Parathyroid adenoma (tissue), 2 donors: Measurements from ENCODE around the gene CACNA1C.

Source experiments
- H2AFZ ChIP-seq: fragments of 300-600 bp; sonication (generic); one replicate; pipeline ENCODE4 v1.7.0; 2017; ENCODE audit warnings: antibody characterized with exemption, mild to moderate bottlenecking
- H3K27ac ChIP-seq: fragments of 300-600 bp; sonication (generic); one replicate; pipeline ENCODE4 v1.7.0; 2017
- H3K27me3 ChIP-seq: fragments of 300-600 bp; sonication (generic); one replicate; pipeline ENCODE4 v1.7.0; 2017; ENCODE audit warnings: low read length; ENCODE audit not compliant: control insufficient read depth, insufficient read depth
- H3K36me3 ChIP-seq: fragments of 300-600 bp; sonication (generic); one replicate; pipeline ENCODE4 v1.7.0; 2017; ENCODE audit warnings: low read length; ENCODE audit not compliant: control insufficient read depth, insufficient read depth
- H3K4me1 ChIP-seq: fragments of 300-600 bp; sonication (generic); one replicate; pipeline ENCODE4 v1.7.0; 2017; ENCODE audit warnings: control low read depth
- H3K4me2 ChIP-seq: fragments of 300-600 bp; sonication (generic); one replicate; pipeline ENCODE4 v1.7.0; 2017; ENCODE audit warnings: low read length
- H3K4me3 ChIP-seq: fragments of 300-600 bp; sonication (generic); one replicate; pipeline ENCODE4 v1.7.0; 2017; ENCODE audit warnings: low read depth, low read length
- H3K79me2 ChIP-seq: fragments of 300-600 bp; sonication (generic); one replicate; pipeline ENCODE4 v1.7.0; 2017; ENCODE audit warnings: control low read depth
- H3K9ac ChIP-seq: fragments of 300-600 bp; sonication (generic); one replicate; pipeline ENCODE4 v1.7.0; 2017; ENCODE audit warnings: mild to moderate bottlenecking
- H3K9me3 ChIP-seq: fragments of 300-600 bp; sonication (generic); one replicate; pipeline ENCODE4 v1.7.0; 2017; ENCODE audit warnings: low read length; ENCODE audit not compliant: control insufficient read depth
- TF ChIP-seq, protein P1 (sequence below): fragments of 300-600 bp; sonication (generic); IDR thresholded peaks from one replicate; pipeline ENCODE4 v1.7.0; 2017; ENCODE audit warnings: antibody characterized with exemption, mild to moderate bottlenecking
- donor health status: primary hyperparathyroidism.

Gene CACNA1C

DNA sequence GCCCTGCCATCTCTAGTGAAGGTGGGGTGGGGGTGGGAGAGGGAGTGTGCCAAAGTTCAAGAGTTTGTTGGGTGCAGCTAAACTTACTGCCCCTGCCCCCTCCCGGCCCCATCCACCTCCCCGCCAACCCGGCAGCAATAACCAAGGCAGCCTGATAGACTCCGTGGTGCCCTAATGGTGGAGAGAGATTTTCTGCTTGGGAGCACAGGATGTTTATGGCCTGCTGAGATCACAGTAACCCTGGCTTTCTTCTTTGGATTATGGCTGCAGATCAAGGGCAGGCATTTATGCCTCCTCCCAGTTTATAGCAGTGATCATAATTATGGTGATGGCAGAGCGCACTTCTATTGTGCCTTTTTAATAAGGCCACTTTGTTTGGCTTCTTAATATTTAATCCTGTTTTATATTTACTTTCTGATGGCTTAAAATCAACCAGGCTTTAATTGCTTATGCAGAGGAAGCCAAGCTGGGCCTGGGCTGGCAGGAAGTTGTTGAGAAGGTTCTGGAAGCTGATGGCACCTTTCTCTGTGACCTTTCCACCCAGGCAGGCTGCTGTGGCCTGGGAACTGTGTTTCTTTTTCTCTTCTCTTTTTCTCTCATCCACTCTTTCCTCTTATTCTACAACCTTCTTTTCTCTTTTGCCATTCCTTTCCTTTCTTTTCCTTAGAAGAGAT, 485.2 kb downstream of the CACNA1C start:
- H3K79me2 ChIP-seq = no peaks in the 10 kb centered on the region
- no peaks in the 10 kb centered on the region for H3K9me3 ChIP-seq
- no peak overlapping the region for H2AFZ ChIP-seq
- peaks cover 13% of the 10 kb centered on the region for H3K4me1 ChIP-seq
- no peak overlapping the region for H3K9ac ChIP-seq
- H3K4me3 ChIP-seq = no peak overlapping the region
- H3K27me3 ChIP-seq = no peaks in the 10 kb centered on the region
- H3K4me2 ChIP-seq = no peak overlapping the region
- no peak overlapping the region for H3K27ac ChIP-seq
- no peaks in the 10 kb centered on the region for H3K36me3 ChIP-seq
- TF ChIP-seq, protein P1, sequence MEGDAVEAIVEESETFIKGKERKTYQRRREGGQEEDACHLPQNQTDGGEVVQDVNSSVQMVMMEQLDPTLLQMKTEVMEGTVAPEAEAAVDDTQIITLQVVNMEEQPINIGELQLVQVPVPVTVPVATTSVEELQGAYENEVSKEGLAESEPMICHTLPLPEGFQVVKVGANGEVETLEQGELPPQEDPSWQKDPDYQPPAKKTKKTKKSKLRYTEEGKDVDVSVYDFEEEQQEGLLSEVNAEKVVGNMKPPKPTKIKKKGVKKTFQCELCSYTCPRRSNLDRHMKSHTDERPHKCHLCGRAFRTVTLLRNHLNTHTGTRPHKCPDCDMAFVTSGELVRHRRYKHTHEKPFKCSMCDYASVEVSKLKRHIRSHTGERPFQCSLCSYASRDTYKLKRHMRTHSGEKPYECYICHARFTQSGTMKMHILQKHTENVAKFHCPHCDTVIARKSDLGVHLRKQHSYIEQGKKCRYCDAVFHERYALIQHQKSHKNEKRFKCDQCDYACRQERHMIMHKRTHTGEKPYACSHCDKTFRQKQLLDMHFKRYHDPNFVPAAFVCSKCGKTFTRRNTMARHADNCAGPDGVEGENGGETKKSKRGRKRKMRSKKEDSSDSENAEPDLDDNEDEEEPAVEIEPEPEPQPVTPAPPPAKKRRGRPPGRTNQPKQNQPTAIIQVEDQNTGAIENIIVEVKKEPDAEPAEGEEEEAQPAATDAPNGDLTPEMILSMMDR = no peak

DNA sequence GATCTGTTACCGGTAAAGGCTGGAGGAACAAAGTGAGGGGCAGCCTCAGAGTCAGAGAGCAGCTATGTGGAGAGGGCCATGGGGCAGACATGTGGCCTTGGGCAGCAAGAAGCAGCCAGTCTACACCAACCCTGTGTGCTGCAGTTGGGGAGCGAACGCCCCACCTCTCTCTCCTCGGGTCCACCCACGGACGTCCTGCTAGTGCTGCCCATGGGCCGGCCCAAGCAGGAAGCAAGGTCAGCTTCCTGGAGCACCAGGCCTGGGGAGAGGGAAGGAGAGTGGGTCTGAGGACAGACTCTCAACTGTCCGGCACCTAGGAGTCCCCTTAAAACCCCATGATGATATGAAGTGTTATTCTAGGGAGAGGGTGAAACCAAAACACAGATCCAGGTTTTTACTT, 487.2 kb downstream of the CACNA1C start:
- Histone ChIP-seq H3K36me3 (no peaks in the 10 kb centered on the region), H3K27ac (no peak overlapping the region), H3K9ac (no peak overlapping the region), H3K4me2 (no peak overlapping the region), H3K4me1 (peaks cover 13% of the 10 kb centered on the region), H2AFZ (no peak overlapping the region), H3K79me2 (no peaks in the 10 kb centered on the region), H3K9me3 (no peaks in the 10 kb centered on the region), H3K27me3 (no peaks in the 10 kb centered on the region), H3K4me3 (no peak overlapping the region)
- TF ChIP-seq, protein P1 = no peak

DNA sequence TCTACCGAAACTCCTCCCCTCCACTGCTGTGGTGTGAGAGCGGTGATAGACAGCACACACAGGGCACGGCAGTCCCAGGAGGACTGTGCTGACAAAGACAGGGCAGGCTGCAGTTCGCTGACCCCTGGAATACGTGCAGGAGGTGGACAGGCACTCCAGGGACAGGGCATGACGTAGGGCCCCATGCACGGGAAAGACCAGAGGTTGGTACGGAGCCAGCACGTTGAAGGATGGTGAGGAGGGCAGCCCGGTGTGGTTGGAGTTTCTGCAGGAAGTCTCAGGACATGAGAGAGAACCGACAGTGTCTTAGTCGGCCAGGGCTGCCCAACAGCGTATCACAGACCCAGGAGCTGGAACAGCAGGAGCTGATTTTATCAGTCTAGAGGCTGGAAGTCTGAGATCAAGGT, 487.8 kb downstream of the CACNA1C start:
- Histone ChIP-seq H3K9me3 (no peaks in the 10 kb centered on the region), H3K27me3 (no peaks in the 10 kb centered on the region), H3K79me2 (no peaks in the 10 kb centered on the region), H3K4me2 (no peak overlapping the region), H2AFZ (no peak overlapping the region), H3K4me3 (no peak overlapping the region), H3K4me1 (peaks cover 13% of the 10 kb centered on the region), H3K9ac (no peak overlapping the region), H3K27ac (no peak overlapping the region), H3K36me3 (no peaks in the 10 kb centered on the region)
- TF ChIP-seq, protein P1 = no peak

DNA sequence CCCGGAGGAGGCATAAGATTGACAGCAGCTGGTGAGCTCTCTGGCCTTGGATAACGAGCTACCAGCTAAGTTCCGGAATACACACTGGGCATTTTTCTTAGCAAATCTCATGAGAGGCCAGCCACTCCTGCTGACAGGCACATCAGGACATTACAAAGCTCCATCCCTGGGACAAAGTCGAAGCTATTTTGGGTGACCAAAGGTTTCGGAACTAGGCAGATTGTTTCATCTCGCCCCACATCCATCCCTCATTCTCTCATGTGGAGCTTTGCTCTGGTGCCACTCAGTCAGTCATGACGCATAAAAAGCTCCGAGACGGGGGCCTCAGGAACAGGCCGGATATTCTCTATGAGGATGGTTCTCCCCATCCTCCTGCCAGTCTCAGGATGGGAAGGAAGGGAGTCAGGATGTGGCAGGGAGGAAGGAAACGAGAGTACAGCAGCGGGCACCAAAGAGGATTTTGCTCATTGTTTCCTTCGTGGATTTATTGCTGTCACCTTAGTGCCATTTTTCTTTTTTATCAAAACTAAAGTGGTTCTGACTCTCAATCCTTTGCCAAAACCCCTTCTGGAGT, 488.9 kb downstream of the CACNA1C start:
- H3K9me3 ChIP-seq = no peaks in the 10 kb centered on the region
- no peak overlapping the region for H3K4me2 ChIP-seq
- no peaks in the 10 kb centered on the region for H3K36me3 ChIP-seq
- TF ChIP-seq, protein P1 = no peak
- H2AFZ ChIP-seq = no peak overlapping the region
- peaks cover 13% of the 10 kb centered on the region for H3K4me1 ChIP-seq
- no peaks in the 10 kb centered on the region for H3K27me3 ChIP-seq
- no peak overlapping the region for H3K4me3 ChIP-seq
- H3K27ac ChIP-seq = no peak overlapping the region
- H3K79me2 ChIP-seq = no peaks in the 10 kb centered on the region
- no peak overlapping the region for H3K9ac ChIP-seq

DNA sequence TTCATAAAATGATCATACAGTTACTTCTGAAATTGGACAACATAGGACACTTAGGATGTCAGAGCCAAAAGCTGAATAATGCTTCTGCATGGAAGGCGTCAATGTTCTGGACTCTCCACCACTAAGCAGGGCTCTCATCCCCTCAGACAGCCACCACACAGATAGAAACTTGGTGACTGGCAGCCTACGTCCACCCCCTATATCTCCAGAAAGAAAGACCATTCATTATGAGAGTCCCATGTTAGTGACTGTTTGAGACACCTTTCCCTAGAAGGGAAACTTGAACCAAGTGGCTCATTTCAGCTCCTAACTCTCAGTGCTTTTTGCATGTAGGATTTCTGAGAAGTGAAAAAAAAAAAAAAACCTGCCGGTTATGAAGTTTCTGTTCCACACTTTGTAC, 491.0 kb downstream of the CACNA1C start:
- H3K4me2 ChIP-seq = no peak overlapping the region
- H2AFZ ChIP-seq = no peak overlapping the region
- H3K36me3 ChIP-seq = no peaks in the 10 kb centered on the region
- no peaks in the 10 kb centered on the region for H3K79me2 ChIP-seq
- peaks cover 13% of the 10 kb centered on the region for H3K4me1 ChIP-seq
- TF ChIP-seq, protein P1 = no peak
- no peaks in the 10 kb centered on the region for H3K27me3 ChIP-seq
- no peak overlapping the region for H3K4me3 ChIP-seq
- H3K9ac ChIP-seq = no peak overlapping the region
- H3K27ac ChIP-seq = no peak overlapping the region
- H3K9me3 ChIP-seq = no peaks in the 10 kb centered on the region
